GM13977 (cell line): Measurements from ENCODE around the gene MAGI1.

Experiments
- DNase-seq: peaks from one replicate; pipeline ENCODE4 v3.0.0; 2012; ENCODE audit warnings: low spot score
- CTCF ChIP-seq: IDR thresholded peaks from 2 replicates; pipeline ENCODE4 v1.5.1; 2012; ENCODE audit warnings: mild to moderate bottlenecking, control low read depth; ENCODE audit not compliant: insufficient read depth; ENCODE audit errors: extremely low read depth, missing control alignments
- in situ Hi-C: fragments of 300-500 bp; cut with MboI; formaldehyde crosslinking; loops from one replicate; pipeline ENCODE4 v1.12.0; 2022; ENCODE audit warnings: low sequenced_read_pairs, low pct_unique_long_range_greater_than_20kb, mixed read lengths, inconsistent platforms; ENCODE audit not compliant: unreplicated experiment

The MAGI1 gene

DNA sequence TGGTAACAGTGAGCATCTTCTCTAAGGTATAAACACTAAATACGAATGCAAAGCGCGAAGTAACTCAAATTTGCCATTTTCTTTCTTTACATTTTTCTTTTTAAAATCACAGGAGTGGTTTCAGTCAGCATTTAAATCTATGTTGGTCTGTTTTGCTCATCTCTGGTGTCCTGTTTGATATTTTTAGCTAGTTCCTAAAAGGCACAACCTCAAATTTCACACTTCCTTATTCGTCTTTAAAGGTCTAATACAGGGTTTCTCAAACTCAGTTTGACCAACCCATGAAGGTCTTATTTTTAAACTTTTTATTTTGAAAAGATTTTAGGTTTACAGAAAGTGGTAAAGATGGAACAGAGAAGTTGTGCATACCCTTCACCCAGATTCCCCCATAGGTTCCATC lies 201.1 kb downstream of the MAGI1 start:
- in situ Hi-C loops = no loop called here
- no peak for DNase-seq
- TF ChIP-seq CTCF = no peak

DNA sequence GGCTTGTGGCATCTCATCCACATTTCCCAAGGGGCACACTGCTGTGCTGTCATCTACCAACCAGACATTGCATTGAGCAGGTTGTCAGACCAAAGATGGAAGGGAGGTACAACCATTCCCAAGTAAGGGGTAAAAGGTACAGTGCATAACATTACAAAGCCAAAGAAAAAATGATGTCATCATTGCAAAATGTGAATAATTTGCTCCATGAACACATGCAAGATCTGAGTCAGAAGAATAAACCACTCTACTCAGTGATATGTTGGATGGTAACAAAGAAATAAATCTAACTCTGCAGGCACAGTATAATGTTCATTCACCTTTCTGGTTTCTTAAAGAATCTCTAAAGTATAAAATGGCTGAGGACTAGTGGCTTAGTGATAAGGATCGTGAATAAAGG lies 202.7 kb downstream of the MAGI1 start:
- TF ChIP-seq CTCF = no peak
- DNase-seq = no peak
- in situ Hi-C loops = no loop called here

- no peak for DNase-seq
- in situ Hi-C loops = no loop called here
- TF ChIP-seq CTCF = no peak
Measured at GRCh38 chr3:65833761-65834505, 204.8 kb downstream of the MAGI1 start.

GRCh38 chr3:65831733-65832425 lies 206.8 kb downstream of the MAGI1 start:
- no peak for DNase-seq
- TF ChIP-seq CTCF = no peak
- in situ Hi-C loops = no loop called here

GRCh38 chr3:65830948-65831732 lies 207.6 kb downstream of the MAGI1 start:
- DNase-seq = no peak
- in situ Hi-C loops = no loop called here
- no peak for TF ChIP-seq CTCF

DNA sequence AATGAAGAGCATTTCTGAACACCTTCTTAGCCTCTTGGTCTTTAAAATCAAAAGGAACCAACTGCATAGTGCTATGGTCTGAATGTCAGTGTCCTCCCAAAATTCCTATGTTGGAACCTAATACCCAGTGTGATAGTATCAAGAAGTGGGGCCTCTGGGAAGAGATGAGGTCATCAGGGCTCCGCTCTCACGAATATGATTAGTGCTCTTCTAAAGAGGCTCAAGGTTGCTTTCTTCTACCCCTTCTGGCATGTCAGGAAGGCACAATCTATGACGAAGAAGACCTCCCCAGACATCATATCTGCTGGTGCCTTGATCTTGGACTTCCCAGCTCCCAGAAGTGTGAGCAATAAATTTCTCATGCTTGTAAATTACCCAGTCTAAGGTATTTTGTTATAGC lies 209.5 kb downstream of the MAGI1 start:
- no peak for TF ChIP-seq CTCF
- DNase-seq = no peak
- in situ Hi-C loops = no loop called here
